Measurements from ENCODE around the gene RILPL1.
"Not testable (repeated sequence)": the region's sequence is repeated elsewhere in the genome, so short reads cannot be mapped to it uniquely, and the experiment has no call there.

Gene RILPL1

GRCh38 chr12:123528858-123529257 lies 4.7 kb downstream of the RILPL1 start:
- DNase-seq: no peak

GRCh38 chr12:123526542-123527080 lies 6.9 kb downstream of the RILPL1 start:
- DNase-seq: no peak

- no peak for DNase-seq
Observed at GRCh38 chr12:123524378-123524777, 9.1 kb downstream of the RILPL1 start.

- no peak for DNase-seq
Observed at GRCh38 chr12:123523518-123523917, 10.0 kb downstream of the RILPL1 start.

GRCh38 chr12:123522164-123522563 lies 11.4 kb downstream of the RILPL1 start:
- no peak for DNase-seq

- DNase-seq: no peak
Observed at GRCh38 chr12:123520567-123521474, 12.7 kb downstream of the RILPL1 start.

- DNase-seq: no peak
Observed at GRCh38 chr12:123519141-123520001, 14.1 kb downstream of the RILPL1 start.

GRCh38 chr12:123516216-123516780 lies 17.2 kb downstream of the RILPL1 start:
- no peak for DNase-seq

- DNase-seq: not testable (repeated sequence)
Observed at GRCh38 chr12:123514582-123515221, 18.8 kb downstream of the RILPL1 start.

GRCh38 chr12:123513805-123514204 lies 19.7 kb downstream of the RILPL1 start:
- no peak for DNase-seq

- no peak for DNase-seq
Observed at GRCh38 chr12:123512838-123513665, 20.5 kb downstream of the RILPL1 start.

GRCh38 chr12:123506843-123507236 lies 26.7 kb downstream of the RILPL1 start:
- DNase-seq: no peak

- DNase-seq: no peak
Observed at GRCh38 chr12:123506059-123506842, 27.3 kb downstream of the RILPL1 start.

- no peak for DNase-seq
Observed at GRCh38 chr12:123502163-123502704, 31.3 kb downstream of the RILPL1 start.

- no peak for DNase-seq
Observed at GRCh38 chr12:123499332-123499731, 34.2 kb downstream of the RILPL1 start.

- DNase-seq: no peak
Observed at GRCh38 chr12:123498126-123498825, 35.2 kb downstream of the RILPL1 start.

GRCh38 chr12:123497065-123497464 lies 36.5 kb downstream of the RILPL1 start:
- DNase-seq: no peak

GRCh38 chr12:123494124-123494851 lies 39.2 kb downstream of the RILPL1 start:
- no peak for DNase-seq
